ENCODE measurements around the gene AQP12A.

DNA sequence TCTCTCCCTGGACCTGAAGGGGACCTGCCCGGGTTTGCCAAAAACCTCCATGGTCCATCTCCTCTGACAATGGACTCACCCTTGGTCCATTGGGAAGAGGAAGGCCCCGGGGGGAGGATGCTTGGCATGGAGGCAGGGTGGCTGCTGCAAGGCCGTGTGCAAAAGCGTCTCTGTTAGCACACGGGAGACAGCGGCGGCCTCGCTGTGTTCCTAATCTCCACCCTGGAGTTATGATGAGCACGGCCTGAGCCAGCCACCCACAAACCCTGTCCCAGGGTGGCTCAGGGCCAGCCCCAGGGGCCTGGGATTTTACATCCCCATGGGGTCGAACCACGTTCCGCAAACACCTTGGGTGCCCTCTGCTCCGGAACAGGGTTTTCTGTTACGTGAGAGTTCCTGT is 35.8 kb downstream of the AQP12A start:
- TF ChIP-seq, protein P1, sequence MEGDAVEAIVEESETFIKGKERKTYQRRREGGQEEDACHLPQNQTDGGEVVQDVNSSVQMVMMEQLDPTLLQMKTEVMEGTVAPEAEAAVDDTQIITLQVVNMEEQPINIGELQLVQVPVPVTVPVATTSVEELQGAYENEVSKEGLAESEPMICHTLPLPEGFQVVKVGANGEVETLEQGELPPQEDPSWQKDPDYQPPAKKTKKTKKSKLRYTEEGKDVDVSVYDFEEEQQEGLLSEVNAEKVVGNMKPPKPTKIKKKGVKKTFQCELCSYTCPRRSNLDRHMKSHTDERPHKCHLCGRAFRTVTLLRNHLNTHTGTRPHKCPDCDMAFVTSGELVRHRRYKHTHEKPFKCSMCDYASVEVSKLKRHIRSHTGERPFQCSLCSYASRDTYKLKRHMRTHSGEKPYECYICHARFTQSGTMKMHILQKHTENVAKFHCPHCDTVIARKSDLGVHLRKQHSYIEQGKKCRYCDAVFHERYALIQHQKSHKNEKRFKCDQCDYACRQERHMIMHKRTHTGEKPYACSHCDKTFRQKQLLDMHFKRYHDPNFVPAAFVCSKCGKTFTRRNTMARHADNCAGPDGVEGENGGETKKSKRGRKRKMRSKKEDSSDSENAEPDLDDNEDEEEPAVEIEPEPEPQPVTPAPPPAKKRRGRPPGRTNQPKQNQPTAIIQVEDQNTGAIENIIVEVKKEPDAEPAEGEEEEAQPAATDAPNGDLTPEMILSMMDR (IDR thresholded peaks at IDR 0.05): no peak
- TF ChIP-seq EP300 (IDR thresholded peaks at IDR 0.05) (no peak), NR3C1 (IDR thresholded peaks at IDR 0.05) (no peak), POLR2A (IDR thresholded peaks at IDR 0.05; ENCODE audit: low read length) (no peak), MAX (IDR thresholded peaks at IDR 0.05) (no peak)
- TF ChIP-seq, protein P2, sequence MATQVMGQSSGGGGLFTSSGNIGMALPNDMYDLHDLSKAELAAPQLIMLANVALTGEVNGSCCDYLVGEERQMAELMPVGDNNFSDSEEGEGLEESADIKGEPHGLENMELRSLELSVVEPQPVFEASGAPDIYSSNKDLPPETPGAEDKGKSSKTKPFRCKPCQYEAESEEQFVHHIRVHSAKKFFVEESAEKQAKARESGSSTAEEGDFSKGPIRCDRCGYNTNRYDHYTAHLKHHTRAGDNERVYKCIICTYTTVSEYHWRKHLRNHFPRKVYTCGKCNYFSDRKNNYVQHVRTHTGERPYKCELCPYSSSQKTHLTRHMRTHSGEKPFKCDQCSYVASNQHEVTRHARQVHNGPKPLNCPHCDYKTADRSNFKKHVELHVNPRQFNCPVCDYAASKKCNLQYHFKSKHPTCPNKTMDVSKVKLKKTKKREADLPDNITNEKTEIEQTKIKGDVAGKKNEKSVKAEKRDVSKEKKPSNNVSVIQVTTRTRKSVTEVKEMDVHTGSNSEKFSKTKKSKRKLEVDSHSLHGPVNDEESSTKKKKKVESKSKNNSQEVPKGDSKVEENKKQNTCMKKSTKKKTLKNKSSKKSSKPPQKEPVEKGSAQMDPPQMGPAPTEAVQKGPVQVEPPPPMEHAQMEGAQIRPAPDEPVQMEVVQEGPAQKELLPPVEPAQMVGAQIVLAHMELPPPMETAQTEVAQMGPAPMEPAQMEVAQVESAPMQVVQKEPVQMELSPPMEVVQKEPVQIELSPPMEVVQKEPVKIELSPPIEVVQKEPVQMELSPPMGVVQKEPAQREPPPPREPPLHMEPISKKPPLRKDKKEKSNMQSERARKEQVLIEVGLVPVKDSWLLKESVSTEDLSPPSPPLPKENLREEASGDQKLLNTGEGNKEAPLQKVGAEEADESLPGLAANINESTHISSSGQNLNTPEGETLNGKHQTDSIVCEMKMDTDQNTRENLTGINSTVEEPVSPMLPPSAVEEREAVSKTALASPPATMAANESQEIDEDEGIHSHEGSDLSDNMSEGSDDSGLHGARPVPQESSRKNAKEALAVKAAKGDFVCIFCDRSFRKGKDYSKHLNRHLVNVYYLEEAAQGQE (IDR thresholded peaks at IDR 0.05): no peak
